Thoracic aorta (tissue), 2 donors: Measurements from ENCODE around the gene PET100. TPM values are rescaled to one million over a fixed set of nuclear protein-coding genes. Genes with fewer than 3 reads are reported as not detected.

ENCODE experiments used
- ATAC-seq: fragments of 150-250 bp; one replicate; pipeline ENCODE4 v1.8.0; 2017; ENCODE audit warnings: low read depth; ENCODE audit not compliant: insufficient number of reproducible peaks, low FRiP score
- DNase-seq: peaks from one replicate; pipeline ENCODE4 v3.0.0-alpha.2; 2020; ENCODE audit warnings: low spot score
- H3K27ac ChIP-seq, 2 donors: fragments of 200-600 bp; sonication (generic); 1 replicate in 1 of 2; 2 replicates in 1 of 2; pipeline ENCODE4 v1.5.1; 2016; ENCODE audit warnings: mild to moderate bottlenecking in 2 of 2, moderate library complexity in 2 of 2
- H3K27me3 ChIP-seq: fragments of 200-600 bp; sonication (generic); replicated peaks from 2 replicates; pipeline ENCODE4 v1.6.0; 2016; ENCODE audit warnings: mild to moderate bottlenecking; ENCODE audit not compliant: insufficient read depth
- H3K36me3 ChIP-seq: fragments of 200-600 bp; sonication (generic); one replicate; pipeline ENCODE4 v1.5.1; 2016
- H3K4me1 ChIP-seq, 2 donors: fragments of 200-600 bp; sonication (generic); 1 replicate in 1 of 2; 2 replicates in 1 of 2; pipeline versions ENCODE4 v1.5.1 to v1.6.0; 2016; ENCODE audit warnings: low read depth in 2 of 2, mild to moderate bottlenecking in 1 of 2; ENCODE audit not compliant: control insufficient read depth in 1 of 2
- H3K4me3 ChIP-seq: fragments of 200-600 bp; sonication (generic); 2 replicates; pipeline ENCODE4 v1.5.1; 2016; ENCODE audit warnings: mild to moderate bottlenecking
- H3K9me3 ChIP-seq: fragments of 200-600 bp; sonication (generic); 2 replicates; pipeline ENCODE4 v1.5.1; 2016
- total RNA-seq, 2 donors: library from RNA; depleted of rRNA; stranded (reverse); fragments of >200 nt; gene quantifications; one replicate each; pipeline versions ENCODE4 v1.1.0 to v1.2.3, GENCODE V29; 2016
- TF ChIP-seq, protein P1 (sequence below): fragments of 200-600 bp; sonication (generic); IDR thresholded peaks from one replicate; pipeline ENCODE4 v1.5.1; 2019; ENCODE audit warnings: antibody characterized with exemption

The PET100 gene
- total RNA-seq, 2 donors from 2014 or later: 4.5 to 11.9 TPM

DNA sequence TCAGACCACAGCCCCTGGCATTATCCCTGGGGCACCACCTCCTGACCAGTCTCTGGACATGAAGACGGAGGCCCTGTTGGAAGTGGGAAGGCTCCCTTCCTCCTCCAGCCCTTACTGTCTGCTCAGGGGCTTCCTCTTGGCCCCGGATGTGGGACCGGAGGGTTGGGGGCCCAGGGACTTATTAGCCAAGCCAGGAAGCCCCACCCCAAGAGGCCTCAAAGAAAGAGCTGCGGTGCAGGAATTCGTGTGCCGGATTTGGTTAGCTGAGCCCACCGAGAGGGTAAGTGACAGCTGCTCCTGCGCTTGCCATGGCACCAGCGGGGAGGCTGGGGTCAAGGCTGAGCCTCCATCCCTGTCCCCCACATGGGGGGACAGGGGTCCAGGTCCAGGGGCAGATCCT is 39.2 kb downstream of the PET100 start, which contains the start of gene RETN:
TSS of gene RETN (plus strand) at position 208 of the 400 bp plus-strand sequence. CDS start 278 bp downstream, outside the sequence.
- DNase-seq: no peak
- no peak for ATAC-seq
- H3K9me3 ChIP-seq: no peaks in the 10 kb centered on the region
- no peak within 1 kb of the TSS for H3K27ac ChIP-seq
- H3K4me3 ChIP-seq: no peak within 1 kb of the TSS
- H3K27me3 ChIP-seq: no peaks in the 10 kb centered on the region
- TF ChIP-seq, protein P1, sequence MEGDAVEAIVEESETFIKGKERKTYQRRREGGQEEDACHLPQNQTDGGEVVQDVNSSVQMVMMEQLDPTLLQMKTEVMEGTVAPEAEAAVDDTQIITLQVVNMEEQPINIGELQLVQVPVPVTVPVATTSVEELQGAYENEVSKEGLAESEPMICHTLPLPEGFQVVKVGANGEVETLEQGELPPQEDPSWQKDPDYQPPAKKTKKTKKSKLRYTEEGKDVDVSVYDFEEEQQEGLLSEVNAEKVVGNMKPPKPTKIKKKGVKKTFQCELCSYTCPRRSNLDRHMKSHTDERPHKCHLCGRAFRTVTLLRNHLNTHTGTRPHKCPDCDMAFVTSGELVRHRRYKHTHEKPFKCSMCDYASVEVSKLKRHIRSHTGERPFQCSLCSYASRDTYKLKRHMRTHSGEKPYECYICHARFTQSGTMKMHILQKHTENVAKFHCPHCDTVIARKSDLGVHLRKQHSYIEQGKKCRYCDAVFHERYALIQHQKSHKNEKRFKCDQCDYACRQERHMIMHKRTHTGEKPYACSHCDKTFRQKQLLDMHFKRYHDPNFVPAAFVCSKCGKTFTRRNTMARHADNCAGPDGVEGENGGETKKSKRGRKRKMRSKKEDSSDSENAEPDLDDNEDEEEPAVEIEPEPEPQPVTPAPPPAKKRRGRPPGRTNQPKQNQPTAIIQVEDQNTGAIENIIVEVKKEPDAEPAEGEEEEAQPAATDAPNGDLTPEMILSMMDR: no peak
- H3K4me1 ChIP-seq: no peaks in the 10 kb centered on the region
- H3K36me3 ChIP-seq: no peaks in the 10 kb centered on the region

DNA sequence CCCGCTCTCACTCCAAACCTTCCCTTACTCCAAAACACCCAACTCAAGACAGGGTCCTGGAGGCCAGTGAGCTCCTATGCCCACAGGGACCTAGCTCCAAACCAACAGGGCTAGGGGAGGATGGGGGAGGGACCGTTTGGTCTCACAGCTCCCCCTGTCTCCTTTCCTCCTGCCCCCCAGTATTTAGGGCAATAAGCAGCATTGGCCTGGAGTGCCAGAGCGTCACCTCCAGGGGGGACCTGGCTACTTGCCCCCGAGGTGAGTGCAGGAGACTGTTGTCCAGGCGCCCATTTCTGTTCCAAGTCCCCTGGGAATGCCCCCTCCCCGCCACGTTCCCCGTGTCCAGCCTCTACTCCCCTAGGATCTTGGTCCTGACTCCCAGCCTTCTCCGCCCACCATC is 40.0 kb downstream of the PET100 start:
- Histone ChIP-seq H3K4me1 (no peaks in the 10 kb centered on the region), H3K27ac (no peak overlapping the region), H3K36me3 (no peaks in the 10 kb centered on the region), H3K27me3 (no peaks in the 10 kb centered on the region), H3K9me3 (no peaks in the 10 kb centered on the region), H3K4me3 (no peak overlapping the region)
- TF ChIP-seq, protein P1: no peak
- DNase-seq (no peak), ATAC-seq (no peak)

DNA sequence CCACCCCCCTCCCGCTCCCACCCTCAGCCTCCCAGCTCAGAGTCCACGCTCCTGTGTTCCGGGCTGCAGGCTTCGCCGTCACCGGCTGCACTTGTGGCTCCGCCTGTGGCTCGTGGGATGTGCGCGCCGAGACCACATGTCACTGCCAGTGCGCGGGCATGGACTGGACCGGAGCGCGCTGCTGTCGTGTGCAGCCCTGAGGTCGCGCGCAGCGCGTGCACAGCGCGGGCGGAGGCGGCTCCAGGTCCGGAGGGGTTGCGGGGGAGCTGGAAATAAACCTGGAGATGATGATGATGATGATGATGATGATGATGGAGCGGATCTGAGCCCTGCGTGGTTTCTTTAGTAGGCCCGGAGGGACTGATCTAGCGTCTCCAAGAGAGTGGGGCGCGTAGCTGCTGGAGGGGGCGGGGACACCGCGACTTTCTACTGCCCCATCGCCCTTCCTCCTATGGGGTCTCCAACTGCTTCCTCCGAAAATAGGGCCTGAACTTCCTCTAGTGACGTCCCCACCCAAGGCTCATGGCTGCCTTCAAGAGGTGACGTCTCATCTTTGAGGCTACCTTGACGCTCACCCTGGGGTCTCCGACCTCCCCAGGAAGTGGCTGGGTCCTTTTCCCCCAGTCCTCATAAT is 40.7 kb downstream of the PET100 start:
- H3K4me3 ChIP-seq: no peak overlapping the region
- no peaks in the 10 kb centered on the region for H3K36me3 ChIP-seq
- no peaks in the 10 kb centered on the region for H3K9me3 ChIP-seq
- no peaks in the 10 kb centered on the region for H3K4me1 ChIP-seq
- H3K27ac ChIP-seq: no peak overlapping the region
- no peaks in the 10 kb centered on the region for H3K27me3 ChIP-seq
- no peak for ATAC-seq
- DNase-seq: no peak
- TF ChIP-seq, protein P1: no peak

DNA sequence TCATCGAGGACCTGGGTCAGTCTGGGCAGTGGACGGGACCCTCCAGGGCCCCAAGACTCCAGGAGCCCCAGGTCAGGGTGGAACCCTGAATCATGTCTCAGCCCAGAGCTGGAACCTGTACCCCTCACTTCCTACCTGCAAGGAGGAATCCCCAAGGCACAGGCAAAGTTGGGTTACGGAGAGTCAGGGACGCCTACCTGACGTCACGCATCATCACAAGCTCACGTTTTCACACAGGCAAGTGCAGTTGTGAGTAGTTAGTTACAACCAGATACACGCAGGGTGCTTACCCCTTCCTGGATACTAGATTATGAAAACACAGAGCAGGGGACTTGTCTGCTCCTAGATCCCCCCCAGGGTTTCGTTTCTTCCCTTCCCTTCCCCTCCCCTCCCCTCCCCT is 41.2 kb downstream of the PET100 start:
- Histone ChIP-seq H3K36me3 (no peaks in the 10 kb centered on the region), H3K27me3 (no peaks in the 10 kb centered on the region), H3K9me3 (no peaks in the 10 kb centered on the region), H3K27ac (no peak overlapping the region), H3K4me1 (no peaks in the 10 kb centered on the region), H3K4me3 (no peak overlapping the region)
- ATAC-seq (no peak), DNase-seq (no peak)
- TF ChIP-seq, protein P1: no peak

DNA sequence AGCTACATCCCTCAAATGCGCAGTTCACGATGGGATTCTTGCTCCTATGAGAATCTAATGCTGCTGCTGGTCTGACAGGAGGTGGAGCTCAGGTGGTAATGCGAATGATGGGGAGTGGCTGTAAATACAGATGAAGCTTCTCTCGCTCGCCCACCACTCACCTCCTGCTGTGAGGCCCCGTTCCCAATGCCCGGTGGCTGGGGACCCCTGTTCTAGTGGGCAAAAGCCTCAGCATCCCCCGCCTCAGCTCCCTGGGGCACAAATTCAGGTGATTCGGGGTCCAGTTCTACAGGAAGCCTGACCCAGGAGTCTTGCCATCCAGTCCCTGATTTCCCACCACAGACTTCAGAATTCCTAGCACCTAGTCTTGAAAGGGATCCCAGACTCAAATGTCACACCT is 42.9 kb downstream of the PET100 start:
- no peaks in the 10 kb centered on the region for H3K9me3 ChIP-seq
- DNase-seq (no peak), ATAC-seq (no peak)
- TF ChIP-seq, protein P1: no peak
- no peak overlapping the region for H3K27ac ChIP-seq
- no peak overlapping the region for H3K4me3 ChIP-seq
- no peaks in the 10 kb centered on the region for H3K27me3 ChIP-seq
- no peaks in the 10 kb centered on the region for H3K4me1 ChIP-seq
- H3K36me3 ChIP-seq: no peaks in the 10 kb centered on the region
